SJCRH30 (cell line): ENCODE measurements around the gene LAMC1. TPM values are rescaled to one million over a fixed set of nuclear protein-coding genes. Genes with fewer than 3 reads are reported as not detected.

Experiments
- DNase-seq, 2 experiments: peaks; one replicate each; pipeline ENCODE4 v3.0.0-alpha.2; 2015 to 2020
- H3K27ac ChIP-seq: fragments of 250-450 bp; sonication (Bioruptor Pico); 2 replicates; pipeline ENCODE4 v1.5.1; 2020; ENCODE audit warnings: mild to moderate bottlenecking, moderate library complexity
- H3K27me3 ChIP-seq: fragments of 250-450 bp; sonication (Bioruptor Pico); 2 replicates; pipeline ENCODE4 v1.5.1; 2020; ENCODE audit warnings: mild to moderate bottlenecking, moderate library complexity
- H3K36me3 ChIP-seq: fragments of 250-450 bp; sonication (Bioruptor Pico); 2 replicates; pipeline ENCODE4 v1.5.1; 2020; ENCODE audit warnings: mild to moderate bottlenecking, moderate library complexity
- H3K4me1 ChIP-seq: fragments of 250-450 bp; sonication (Bioruptor Pico); 2 replicates; pipeline ENCODE4 v1.5.1; 2020; ENCODE audit warnings: mild to moderate bottlenecking, moderate library complexity
- H3K4me3 ChIP-seq: fragments of 250-450 bp; sonication (Bioruptor Pico); 2 replicates; pipeline ENCODE4 v1.5.1; 2020; ENCODE audit warnings: mild to moderate bottlenecking, moderate library complexity
- H3K9me3 ChIP-seq: fragments of 250-450 bp; sonication (Bioruptor Pico); replicated peaks from 2 replicates; pipeline ENCODE4 v1.5.1; 2020; ENCODE audit warnings: mild to moderate bottlenecking, moderate library complexity
- total RNA-seq: library from RNA; depleted of rRNA; stranded (reverse); fragments of >200 nt; shearing (Covaris generic); gene quantifications from 2 replicates; pipeline ENCODE4 v1.2.3, GENCODE V29; 2014; rRNA removed

LAMC1 gene
- total RNA-seq, 1 experiment from 2014 or later, result 122 TPM

- peaks cover 54% of the 10 kb centered on the region for H3K4me1 ChIP-seq
- no peaks in the 10 kb centered on the region for H3K36me3 ChIP-seq
- H3K27me3 ChIP-seq, result no peaks in the 10 kb centered on the region
- no peaks in the 10 kb centered on the region for H3K9me3 ChIP-seq
- H3K4me3 ChIP-seq, result no peak overlapping the region
- DNase-seq, result peak; percentile 65 to 81
- H3K27ac ChIP-seq, result peak overlapping the region; percentile 94
Observed at GRCh38 chr1:183194527-183195141, 171.4 kb downstream of the LAMC1 start.

GRCh38 chr1:183195142-183195574, 171.9 kb downstream of the LAMC1 start:
- Histone ChIP-seq H3K4me3 (no peak overlapping the region), H3K9me3 (no peaks in the 10 kb centered on the region), H3K27ac (peak overlapping the region; percentile 94), H3K36me3 (no peaks in the 10 kb centered on the region), H3K27me3 (no peaks in the 10 kb centered on the region), H3K4me1 (peaks cover 54% of the 10 kb centered on the region)
- DNase-seq, result peak; percentile 26 to 54

Other genes with a start within 250 kb of the LAMC1 start
- 1.7 and 3.1 TPM in 2 replicates for gene NPL, start 233.6 kb upstream of the LAMC1 start, total RNA-seq
- 303 and 305 TPM in 2 replicates for gene DHX9, start 184.1 kb upstream of the LAMC1 start, total RNA-seq
- gene SHCBP1L, start 70.3 kb upstream of the LAMC1 start, total RNA-seq, result not detected in 2 replicates
- 0.05 and 0.08 TPM in 2 replicates for gene LAMC2, start 162.8 kb downstream of the LAMC1 start, total RNA-seq